GM19455 (cell line): ENCODE results near the gene SCARB1.
A peak's percentile ranks its signal among the peaks of the same experiment; 100 is the strongest.

Experiments used
- ATAC-seq: cut with Tn5 transposase; IDR thresholded peaks from one replicate; pipeline ENCODE4 v1.9.1; 2021; ENCODE audit not compliant: unreplicated experiment

The SCARB1 gene

DNA sequence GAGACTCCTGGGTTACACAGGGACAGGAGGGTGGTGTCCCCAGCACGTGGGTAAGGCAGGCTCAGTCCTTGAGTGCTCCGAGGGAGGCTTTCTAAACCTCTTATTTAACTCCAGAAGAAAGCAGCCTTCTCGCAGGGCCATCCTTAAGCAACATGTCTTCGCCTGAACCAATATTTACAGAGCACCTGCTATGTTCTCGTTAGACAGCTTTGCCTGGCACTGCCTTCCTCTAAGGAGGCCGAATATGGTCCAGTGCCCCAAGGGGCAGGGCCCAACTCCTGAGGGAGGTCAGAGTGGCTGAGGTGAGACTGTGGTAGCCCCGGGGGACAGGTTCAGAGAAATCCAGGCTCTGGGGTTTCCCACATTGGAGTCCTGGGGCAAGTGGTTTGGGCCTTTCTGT lies 2.1 kb upstream of the SCARB1 start:
- ATAC-seq = no peak

DNA sequence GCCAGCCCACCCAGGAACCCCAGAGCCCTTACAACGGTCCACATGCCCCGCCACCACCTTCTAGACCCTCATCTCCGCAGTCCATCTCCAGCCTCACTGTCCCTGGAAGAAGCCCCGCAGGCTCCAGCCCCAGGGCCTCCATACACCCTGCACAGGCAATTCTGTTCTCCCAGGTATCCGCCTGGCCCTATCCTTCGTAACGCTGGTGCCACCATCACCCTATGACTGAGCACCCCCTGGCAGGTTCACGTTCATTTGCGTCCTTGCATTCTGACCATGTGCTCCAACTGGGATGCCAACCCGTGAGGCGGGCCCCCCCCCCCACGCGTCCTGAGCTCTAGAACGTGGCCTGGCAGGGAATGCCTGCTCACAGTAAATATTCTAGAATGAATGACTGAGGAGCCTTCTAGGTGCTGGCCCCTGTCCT lies 675 bp upstream of the SCARB1 start:
- ATAC-seq = no peak

DNA sequence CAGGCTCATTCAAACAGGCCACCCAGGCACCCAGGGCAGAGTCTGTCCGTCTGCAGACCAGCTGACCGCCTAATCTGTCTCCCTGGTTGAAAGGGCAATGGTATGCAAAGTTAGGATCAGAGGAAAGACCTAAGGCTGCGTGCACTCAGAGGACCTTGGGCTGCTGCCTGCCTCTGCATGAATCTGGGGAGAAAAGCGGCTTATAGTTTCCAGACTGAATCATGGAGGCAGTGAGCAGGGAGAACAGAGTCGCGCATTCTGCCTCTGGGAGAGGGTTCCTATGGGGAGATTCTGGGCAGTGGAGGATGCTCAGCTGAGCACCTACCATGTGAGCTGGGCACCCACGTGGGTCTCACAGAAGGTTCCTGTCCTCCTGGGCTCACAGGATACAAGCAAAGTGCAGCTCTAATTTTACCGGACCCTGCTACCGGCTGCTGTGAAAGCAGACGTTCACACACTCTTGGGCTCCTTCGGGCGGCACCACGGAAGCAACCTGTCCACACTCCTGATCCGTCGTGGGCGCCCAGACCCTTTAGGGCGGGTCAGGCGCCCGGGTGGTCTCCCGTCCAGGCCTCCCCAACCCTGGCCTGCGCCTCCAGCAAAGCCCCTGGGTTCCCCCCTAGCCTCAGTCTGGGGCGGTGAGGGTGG lies 772 bp downstream of the SCARB1 start:
- peak; percentile 33 for ATAC-seq

DNA sequence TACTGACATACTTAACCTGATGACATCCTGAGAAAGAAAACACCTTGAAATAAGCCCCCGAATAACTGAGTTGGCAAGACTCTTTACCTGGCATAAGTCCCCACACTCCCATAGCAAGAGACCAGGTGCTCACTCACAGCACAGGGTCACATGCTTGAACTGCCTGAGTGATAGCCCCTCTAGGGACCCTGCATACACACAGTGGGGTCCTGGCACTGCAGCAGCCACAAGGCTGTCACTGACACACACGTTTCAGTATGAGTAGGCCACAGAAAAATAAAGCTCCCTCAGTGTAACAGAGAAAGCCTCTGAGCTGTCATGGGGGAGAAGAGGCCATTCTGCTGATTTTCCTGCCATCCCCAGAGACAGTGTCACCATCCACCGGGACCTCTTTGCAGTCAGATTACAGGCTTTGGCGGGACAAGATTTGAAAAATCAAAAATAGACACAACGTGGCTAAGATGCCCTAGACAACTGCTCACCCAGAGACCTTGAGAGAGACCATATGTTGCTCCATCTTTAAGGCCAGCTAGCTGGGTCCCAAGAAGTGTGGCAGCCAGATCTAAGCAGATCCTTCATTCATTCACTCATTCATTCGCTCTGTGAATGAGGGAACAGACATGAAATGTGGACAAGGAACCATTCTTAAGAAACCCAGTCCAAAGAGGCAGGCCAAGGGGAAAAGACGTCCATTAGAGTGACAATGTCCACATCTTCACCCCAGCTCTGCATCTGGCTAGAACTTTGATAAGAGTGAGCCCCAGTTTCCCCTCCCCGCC lies 1.6 kb downstream of the SCARB1 start:
- ATAC-seq = no peak

- no peak for ATAC-seq
Measured at GRCh38 chr12:124861492-124861891, 2.2 kb downstream of the SCARB1 start.

GRCh38 chr12:124857921-124858461 lies 5.7 kb downstream of the SCARB1 start:
- no peak for ATAC-seq

DNA sequence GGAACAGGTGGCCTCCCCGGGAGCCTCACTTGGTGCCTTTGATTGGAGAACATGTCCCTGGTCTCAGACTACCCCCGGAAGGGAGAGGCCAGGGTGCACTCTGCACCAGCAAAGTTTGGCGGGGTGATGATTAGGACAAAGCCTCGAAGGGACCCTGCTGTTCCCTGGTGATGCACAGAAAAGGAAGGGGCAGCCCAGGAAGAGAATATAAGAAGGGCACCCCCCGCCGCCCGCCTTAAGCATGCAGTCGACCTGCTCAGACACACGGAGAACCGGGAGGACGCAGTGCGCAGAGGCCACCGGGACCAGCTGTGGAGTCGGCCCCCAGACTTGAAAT lies 6.9 kb downstream of the SCARB1 start:
- no peak for ATAC-seq

DNA sequence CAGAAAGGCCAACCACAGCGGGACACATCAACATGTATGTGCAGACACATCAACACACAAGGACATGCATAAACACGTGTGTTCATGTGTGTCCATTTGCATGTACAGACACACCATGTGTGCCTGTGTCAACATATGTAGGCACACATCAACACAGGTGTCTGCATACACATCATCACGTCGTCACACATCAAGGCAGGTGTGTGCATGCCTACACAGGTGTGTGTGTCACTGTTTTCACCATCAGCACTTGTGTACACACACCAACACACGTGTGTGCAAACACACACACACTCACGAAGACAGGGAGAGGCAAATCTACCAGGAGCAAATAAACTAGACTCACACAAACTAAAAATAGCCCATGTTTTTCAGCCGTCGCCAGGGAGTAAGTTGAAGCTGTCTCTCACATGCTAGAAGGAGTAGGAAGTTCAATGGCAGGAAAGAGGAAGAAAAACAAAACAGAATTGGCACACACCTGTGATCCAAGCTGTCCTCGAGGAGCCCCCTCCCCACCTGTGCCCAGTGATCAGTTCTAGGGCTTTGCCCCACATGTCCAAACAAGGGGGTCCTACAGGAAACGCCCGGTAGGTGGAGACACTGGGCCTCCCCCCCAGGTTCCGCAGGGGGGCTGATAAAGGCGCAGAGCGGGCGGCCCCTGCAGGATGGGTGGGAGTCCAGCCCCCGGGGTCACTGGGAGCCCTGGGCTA lies 7.4 kb downstream of the SCARB1 start:
- no peak for ATAC-seq

DNA sequence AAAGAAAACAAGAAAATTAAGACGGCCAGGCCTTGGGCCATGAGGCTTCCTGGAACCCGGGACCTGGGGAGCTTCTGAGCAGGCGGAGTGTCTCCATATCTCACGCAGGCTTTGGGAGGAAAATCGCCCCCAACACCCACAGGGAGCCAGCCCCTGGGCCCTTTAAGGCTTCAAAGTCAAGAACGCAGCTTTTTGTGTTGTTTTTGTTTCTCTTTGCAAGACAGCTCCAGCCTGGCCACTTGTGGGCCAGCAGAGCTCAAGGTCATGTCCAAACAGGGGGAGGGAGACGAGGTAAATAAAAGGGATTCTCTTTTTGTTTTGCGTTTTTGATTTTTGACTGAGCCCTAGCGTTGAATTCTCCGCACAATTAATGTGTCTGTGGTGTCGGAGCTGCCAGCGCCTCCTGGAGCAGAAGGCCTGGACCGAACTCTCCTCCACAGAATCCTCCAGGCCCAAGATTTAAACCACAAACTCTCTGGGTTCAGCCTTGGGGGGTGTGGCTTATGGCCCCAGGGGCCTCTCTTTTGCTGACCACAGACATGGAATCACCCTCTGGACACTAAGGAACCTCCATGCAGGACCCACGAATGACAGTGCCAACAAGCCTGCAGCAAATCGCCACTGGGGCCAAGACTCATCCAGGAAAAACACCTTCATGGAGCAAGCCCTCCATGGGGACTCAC lies 8.2 kb downstream of the SCARB1 start:
- ATAC-seq = no peak

- no peak for ATAC-seq
Measured at GRCh38 chr12:124854637-124855184, 9.0 kb downstream of the SCARB1 start.

- no peak for ATAC-seq
Measured at GRCh38 chr12:124853781-124854636, 9.7 kb downstream of the SCARB1 start.

- ATAC-seq = no peak
Measured at GRCh38 chr12:124852911-124853427, 10.7 kb downstream of the SCARB1 start.

- no peak for ATAC-seq
Measured at GRCh38 chr12:124852329-124852831, 11.3 kb downstream of the SCARB1 start.

- no peak for ATAC-seq
Measured at GRCh38 chr12:124851342-124851741, 12.3 kb downstream of the SCARB1 start.

- ATAC-seq = no peak
Measured at GRCh38 chr12:124849382-124849781, 14.3 kb downstream of the SCARB1 start.

DNA sequence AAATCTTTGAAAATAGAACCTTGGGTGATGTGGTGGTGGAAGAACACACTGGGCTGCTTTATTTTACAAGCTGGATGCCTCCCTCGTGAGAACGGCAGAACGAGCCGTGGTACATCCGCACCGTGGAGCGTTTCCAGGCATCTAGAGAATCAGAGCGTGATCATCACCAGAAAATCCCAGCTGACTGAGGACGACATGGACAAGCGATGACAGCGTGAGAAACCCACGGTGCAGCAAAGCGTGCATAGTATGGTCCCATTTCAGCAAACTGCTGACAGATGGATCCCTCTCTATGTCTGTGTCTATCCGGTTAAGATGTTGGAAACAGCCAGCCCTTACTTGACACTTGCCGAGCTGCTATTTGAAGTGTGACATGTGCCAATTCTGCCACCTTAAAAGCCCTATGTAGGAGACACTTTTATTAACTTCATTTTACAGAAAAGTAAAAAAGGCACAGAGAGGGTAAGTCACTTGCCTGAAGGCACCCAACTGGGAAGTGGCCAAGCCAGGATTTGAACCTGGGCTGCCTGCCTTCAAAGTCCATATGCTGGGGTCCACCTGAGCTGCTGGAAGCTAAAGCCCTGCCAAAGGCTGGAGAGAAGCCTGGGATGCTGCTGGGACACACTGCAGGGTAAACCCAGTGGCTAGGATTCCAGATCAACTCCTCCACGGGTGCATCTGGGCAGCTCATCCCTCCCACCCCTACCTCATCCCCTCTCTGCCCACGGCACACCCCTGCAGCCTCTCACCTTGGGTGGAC lies 14.9 kb downstream of the SCARB1 start:
- no peak for ATAC-seq

DNA sequence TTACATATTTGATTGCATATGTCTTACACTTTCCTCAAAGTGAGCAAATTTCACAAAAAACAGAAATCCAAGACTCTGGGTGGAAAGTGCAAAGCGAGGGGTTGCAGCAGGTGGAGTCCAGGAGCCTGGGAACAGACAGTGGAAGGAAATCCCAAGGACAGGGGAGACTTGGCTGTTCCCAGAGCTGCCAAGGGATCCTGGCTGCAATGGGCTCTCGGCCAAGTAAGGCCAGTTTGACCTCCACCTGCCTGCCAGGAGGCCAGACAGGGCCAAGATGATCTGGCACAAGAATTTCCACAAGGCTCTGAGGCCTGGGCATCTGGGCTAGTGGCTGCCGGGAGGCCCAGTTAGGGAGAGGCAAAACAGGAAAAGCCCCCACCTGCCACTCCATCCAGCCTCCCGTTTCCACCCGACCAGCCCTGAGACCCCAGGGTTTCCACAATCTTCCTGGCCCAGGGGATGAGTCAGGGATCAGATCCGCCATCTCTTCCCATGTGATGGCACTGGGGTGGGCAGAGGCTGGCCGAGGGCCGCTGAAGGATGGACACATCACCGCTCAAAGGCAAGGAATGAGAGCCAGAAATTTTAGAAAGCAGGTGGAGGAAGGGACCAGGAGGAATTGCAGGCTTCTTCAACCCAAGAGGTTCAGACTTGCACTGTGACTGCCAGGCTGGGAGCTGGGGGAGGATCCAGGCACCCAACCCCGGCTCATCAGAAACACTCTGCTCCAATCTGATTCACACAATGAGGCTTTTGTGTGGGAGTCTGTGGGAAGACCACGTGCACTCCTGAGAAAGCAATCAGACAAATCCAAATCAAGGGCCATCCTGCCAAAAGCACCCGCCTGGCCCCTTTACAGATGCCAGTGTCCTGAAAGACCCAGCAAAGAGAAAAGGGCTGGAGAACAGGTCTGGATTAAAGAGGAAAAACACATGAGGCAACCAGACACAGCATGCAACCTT lies 16.3 kb downstream of the SCARB1 start:
- no peak for ATAC-seq
